ENCODE data around the gene GPR173. TPM values are rescaled to one million over a fixed set of nuclear protein-coding genes. Genes with fewer than 3 reads are reported as not detected.
A peak's percentile ranks its signal among the peaks of the same experiment; 100 is the strongest.

The GPR173 gene
- total RNA-seq, 1 donor from 2014 or later: 4.8 TPM

DNA sequence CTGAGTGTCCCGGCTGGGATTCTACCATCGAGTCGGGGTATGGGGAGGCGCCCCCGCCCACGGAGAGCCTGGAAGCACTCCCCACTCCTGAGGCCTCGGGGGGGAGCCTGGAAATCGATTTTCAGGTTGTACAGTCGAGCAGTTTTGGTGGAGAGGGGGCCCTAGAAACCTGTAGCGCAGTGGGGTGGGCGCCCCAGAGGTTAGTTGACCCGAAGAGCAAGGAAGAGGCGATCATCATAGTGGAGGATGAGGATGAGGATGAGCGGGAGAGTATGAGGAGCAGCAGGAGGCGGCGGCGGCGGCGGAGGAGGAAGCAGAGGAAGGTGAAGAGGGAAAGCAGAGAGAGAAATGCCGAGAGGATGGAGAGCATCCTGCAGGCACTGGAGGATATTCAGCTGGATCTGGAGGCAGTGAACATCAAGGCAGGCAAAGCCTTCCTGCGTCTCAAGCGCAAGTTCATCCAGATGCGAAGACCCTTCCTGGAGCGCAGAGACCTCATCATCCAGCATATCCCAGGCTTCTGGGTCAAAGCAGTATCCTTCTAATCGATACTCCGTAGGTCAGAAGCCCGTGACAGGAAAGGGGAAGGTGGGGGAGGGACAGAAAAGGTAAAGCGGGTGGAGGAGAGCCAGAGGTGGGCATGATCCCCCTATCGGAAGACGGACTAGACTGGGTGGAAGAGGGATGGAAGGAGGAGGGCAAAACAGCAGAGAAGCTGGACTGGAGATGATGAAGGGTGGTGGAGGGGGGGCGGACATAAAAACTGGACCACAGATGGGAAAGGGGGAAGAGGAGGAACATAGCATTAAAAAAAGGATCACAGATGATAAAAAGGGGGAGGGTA is 34.4 kb downstream of the GPR173 start:
- TF ChIP-seq CTCF (IDR thresholded peaks at IDR 0.05; ENCODE audit: insufficient read depth, low read length, poor library complexity, severe bottlenecking): no peak
- no peaks in the 10 kb centered on the region for H3K27me3 ChIP-seq (ENCODE audit: control insufficient read depth, insufficient read depth, low read length)
- H3K36me3 ChIP-seq (ENCODE audit: control insufficient read depth, insufficient read depth, low read length): no peaks in the 10 kb centered on the region
- H3K4me3 ChIP-seq (ENCODE audit: low read depth, low read length): peak overlapping the region; percentile 63
- DNase-seq (ENCODE audit: low read depth): no peak

GRCh38 chrX:53084043-53084570 is 35.5 kb downstream of the GPR173 start:
- no peak for TF ChIP-seq CTCF (IDR thresholded peaks at IDR 0.05; ENCODE audit: insufficient read depth, low read length, poor library complexity, severe bottlenecking)
- H3K4me3 ChIP-seq (ENCODE audit: low read depth, low read length): no peak overlapping the region
- DNase-seq (ENCODE audit: low read depth): no peak
- H3K36me3 ChIP-seq (ENCODE audit: control insufficient read depth, insufficient read depth, low read length): no peaks in the 10 kb centered on the region
- no peaks in the 10 kb centered on the region for H3K27me3 ChIP-seq (ENCODE audit: control insufficient read depth, insufficient read depth, low read length)

DNA sequence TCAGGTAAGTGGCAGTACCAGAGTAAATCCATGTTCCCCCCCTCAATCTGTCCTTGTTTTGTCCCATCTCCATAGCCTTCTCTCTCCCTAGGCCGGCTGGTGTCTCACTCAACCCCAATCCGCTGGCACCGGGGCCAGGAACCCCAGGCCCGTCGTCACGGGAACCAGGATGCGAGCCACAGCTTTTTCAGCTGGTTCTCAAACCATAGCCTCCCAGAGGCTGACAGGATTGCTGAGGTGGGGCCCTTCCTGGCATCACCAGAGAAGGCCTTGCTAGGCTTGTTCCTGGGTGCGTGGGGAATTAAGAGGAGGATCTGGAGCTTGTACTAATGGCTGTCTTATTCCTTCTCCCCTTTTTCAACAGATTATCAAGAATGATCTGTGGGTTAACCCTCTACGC is 36.3 kb downstream of the GPR173 start:
- DNase-seq (ENCODE audit: low read depth): no peak
- no peaks in the 10 kb centered on the region for H3K36me3 ChIP-seq (ENCODE audit: control insufficient read depth, insufficient read depth, low read length)
- no peak for TF ChIP-seq CTCF (IDR thresholded peaks at IDR 0.05; ENCODE audit: insufficient read depth, low read length, poor library complexity, severe bottlenecking)
- H3K4me3 ChIP-seq (ENCODE audit: low read depth, low read length): no peak overlapping the region
- no peaks in the 10 kb centered on the region for H3K27me3 ChIP-seq (ENCODE audit: control insufficient read depth, insufficient read depth, low read length)

- H3K36me3 ChIP-seq (ENCODE audit: control insufficient read depth, insufficient read depth, low read length): no peaks in the 10 kb centered on the region
- no peaks in the 10 kb centered on the region for H3K27me3 ChIP-seq (ENCODE audit: control insufficient read depth, insufficient read depth, low read length)
- DNase-seq (ENCODE audit: low read depth): no peak
- H3K4me3 ChIP-seq (ENCODE audit: low read depth, low read length): no peak overlapping the region
- no peak for TF ChIP-seq CTCF (IDR thresholded peaks at IDR 0.05; ENCODE audit: insufficient read depth, low read length, poor library complexity, severe bottlenecking)
Measured at GRCh38 chrX:53085661-53086229, 37.2 kb downstream of the GPR173 start.

DNA sequence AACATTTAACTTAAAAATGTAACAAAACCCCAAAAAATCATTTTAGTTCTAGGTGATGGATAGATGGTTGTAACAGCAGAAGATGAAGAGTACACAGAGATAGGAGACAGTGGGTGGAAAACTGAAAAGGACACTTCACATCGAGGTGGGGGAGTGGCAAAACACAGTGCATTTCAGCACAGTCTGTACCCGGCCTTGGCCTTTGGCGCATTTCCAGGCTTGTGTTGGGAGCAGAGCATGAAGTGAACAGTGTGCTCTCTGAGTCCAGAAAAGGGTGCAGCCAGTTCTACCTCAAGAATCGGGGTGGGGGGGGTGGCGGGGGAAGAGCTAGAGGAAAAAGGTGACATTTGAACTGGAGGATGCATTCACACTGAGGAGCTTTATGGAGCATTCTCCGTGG is 37.9 kb downstream of the GPR173 start:
- TF ChIP-seq CTCF (IDR thresholded peaks at IDR 0.05; ENCODE audit: insufficient read depth, low read length, poor library complexity, severe bottlenecking): no peak
- no peak for DNase-seq (ENCODE audit: low read depth)
- Histone ChIP-seq H3K27me3 (ENCODE audit: control insufficient read depth, insufficient read depth, low read length) (no peaks in the 10 kb centered on the region), H3K36me3 (ENCODE audit: control insufficient read depth, insufficient read depth, low read length) (no peaks in the 10 kb centered on the region), H3K4me3 (ENCODE audit: low read depth, low read length) (no peak overlapping the region)
